Mesendoderm (in vitro differentiated cells): ENCODE results near the gene CTXN2.

Experiments used
- DNase-seq: peaks from one replicate; pipeline ENCODE4 v3.0.0; 2013
- H2AK5ac ChIP-seq: 2 replicates; pipeline ENCODE4 v1.6.1; 2013; ENCODE audit warnings: low read length, inconsistent platforms
- H2BK120ac ChIP-seq: 2 replicates; pipeline ENCODE4 v1.6.1; 2013; ENCODE audit warnings: low read depth, mild to moderate bottlenecking, low read length, moderate library complexity, mixed read lengths
- H2BK15ac ChIP-seq: replicated peaks from 2 replicates; pipeline ENCODE4 v1.6.1; 2013; ENCODE audit warnings: low read depth, mild to moderate bottlenecking, moderate library complexity
- H2BK5ac ChIP-seq: 2 replicates; pipeline ENCODE4 v1.6.1; 2013; ENCODE audit warnings: low read length, inconsistent platforms
- H3K18ac ChIP-seq: 2 replicates; pipeline ENCODE4 v1.6.1; 2013; ENCODE audit warnings: mild to moderate bottlenecking, low read length, mixed read lengths
- H3K23ac ChIP-seq: one replicate; pipeline ENCODE4 v1.6.1; 2013; ENCODE audit warnings: low read length
- H3K27ac ChIP-seq: 2 replicates; pipeline ENCODE4 v1.5.1; 2013; ENCODE audit warnings: low read depth, mild to moderate bottlenecking, inconsistent platforms, low read length, moderate library complexity
- H3K27me3 ChIP-seq: 2 replicates; pipeline ENCODE4 v1.6.1; 2013; ENCODE audit warnings: low read length, control low read depth, mild to moderate bottlenecking, inconsistent platforms; ENCODE audit not compliant: insufficient read depth, poor library complexity
- H3K36me3 ChIP-seq: 2 replicates; pipeline ENCODE4 v1.6.1; 2013; ENCODE audit warnings: low read length, inconsistent platforms; ENCODE audit not compliant: control insufficient read depth, insufficient read depth
- H3K4ac ChIP-seq: one replicate; pipeline ENCODE4 v1.6.1; 2013; ENCODE audit warnings: low read depth, mild to moderate bottlenecking, low read length, moderate library complexity
- H3K4me1 ChIP-seq: 2 replicates; pipeline ENCODE4 v1.6.1; 2013; ENCODE audit warnings: low read depth, low read length, inconsistent platforms; ENCODE audit not compliant: control insufficient read depth
- H3K4me2 ChIP-seq: 2 replicates; pipeline ENCODE4 v1.6.1; 2013; ENCODE audit warnings: low read length
- H3K4me3 ChIP-seq: 2 replicates; pipeline ENCODE4 v1.5.1; 2013; ENCODE audit warnings: mild to moderate bottlenecking, low read length
- H3K56ac ChIP-seq: one replicate; pipeline ENCODE4 v1.6.1; 2013; ENCODE audit warnings: low read length
- H3K79me1 ChIP-seq: 2 replicates; pipeline ENCODE4 v1.6.1; 2013; ENCODE audit warnings: low read length, inconsistent platforms
- H3K79me2 ChIP-seq: 2 replicates; pipeline ENCODE4 v1.6.1; 2013; ENCODE audit warnings: mild to moderate bottlenecking, low read length; ENCODE audit not compliant: control insufficient read depth, insufficient read depth
- H3K9ac ChIP-seq: 2 replicates; pipeline ENCODE4 v1.6.1; 2013; ENCODE audit warnings: low read length, inconsistent platforms
- H4K5ac ChIP-seq: one replicate; pipeline ENCODE4 v1.6.1; 2013; ENCODE audit warnings: low read length
- H4K8ac ChIP-seq: one replicate; pipeline ENCODE4 v1.6.1; 2013; ENCODE audit warnings: low read depth, mild to moderate bottlenecking, control low read depth, low read length, moderate library complexity
- WGBS: extraction: QIAGEN DNeasy Blood & Tissue Kit; methylation state at CpG from one replicate; pipeline ENCODE4 v1.1.7; 2013; ENCODE audit warnings: low lambda C conversion rate, missing lambda C conversion rate; ENCODE audit not compliant: insufficient coverage; ENCODE audit errors: extremely low coverage; 5-methylcytosine and 5-hydroxymethylcytosine counted together

CTXN2 gene

DNA sequence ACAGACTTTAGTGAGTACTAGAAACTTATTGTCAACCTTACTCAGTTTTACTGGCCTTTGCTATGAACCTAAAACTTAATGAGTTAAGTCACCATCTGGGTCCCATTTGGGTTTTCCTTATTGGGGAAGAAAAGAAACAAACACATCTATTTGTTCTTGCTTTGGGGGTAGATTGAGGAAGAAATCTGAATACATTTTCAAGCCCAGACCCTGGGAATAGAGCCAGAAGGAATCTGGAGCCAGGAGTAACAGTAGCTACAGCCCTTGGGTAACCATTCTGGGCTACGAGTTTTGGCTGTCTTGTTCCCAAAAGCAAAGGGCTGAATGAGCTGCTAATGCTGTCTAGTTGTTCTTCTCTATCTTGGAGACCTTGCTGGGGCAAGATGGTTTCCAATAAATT lies 31.2 kb downstream of the CTXN2 start:
- no peaks in the 10 kb centered on the region for H3K36me3 ChIP-seq
- peaks cover 3% of the 10 kb centered on the region for H3K4me1 ChIP-seq
- no peak overlapping the region for H3K23ac ChIP-seq
- no peak overlapping the region for H2BK15ac ChIP-seq
- no peak overlapping the region for H3K4me3 ChIP-seq
- no peak overlapping the region for H4K8ac ChIP-seq
- no CpG with 5 or more reads among the region's 1 CpG for WGBS
- H2AK5ac ChIP-seq = no peak overlapping the region
- no peak overlapping the region for H2BK120ac ChIP-seq
- no peak for DNase-seq
- H3K4ac ChIP-seq = no peak overlapping the region
- H3K4me2 ChIP-seq = no peak overlapping the region
- no peak overlapping the region for H3K18ac ChIP-seq
- H3K56ac ChIP-seq = no peak overlapping the region
- H3K27ac ChIP-seq = no peak overlapping the region
- H3K79me2 ChIP-seq = no peaks in the 10 kb centered on the region
- H3K79me1 ChIP-seq = no peaks in the 10 kb centered on the region
- no peak overlapping the region for H3K9ac ChIP-seq
- H3K27me3 ChIP-seq = no peaks in the 10 kb centered on the region
- no peak overlapping the region for H4K5ac ChIP-seq
- no peak overlapping the region for H2BK5ac ChIP-seq

DNA sequence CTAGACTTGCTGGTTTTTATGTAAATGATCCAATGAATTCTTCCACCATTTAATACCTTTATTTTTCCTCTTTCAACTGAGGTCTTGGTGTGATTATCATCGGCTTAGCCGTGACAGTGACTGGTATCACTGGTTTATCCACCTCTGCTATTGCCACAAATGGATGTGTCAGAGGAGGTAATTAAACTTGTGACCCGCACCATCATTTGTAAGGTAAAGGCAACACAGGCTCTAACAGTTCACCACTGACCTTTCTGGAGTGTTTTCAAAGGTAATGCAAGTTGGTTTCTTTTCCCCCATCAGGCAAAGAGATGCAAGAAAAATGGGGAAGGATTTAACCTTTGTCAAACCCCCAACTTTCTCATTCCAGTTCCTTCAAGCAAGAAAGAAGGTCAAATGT lies 34.3 kb downstream of the CTXN2 start:
- no peak overlapping the region for H3K27ac ChIP-seq
- no peak for DNase-seq
- no peak overlapping the region for H3K4me3 ChIP-seq
- no peaks in the 10 kb centered on the region for H3K36me3 ChIP-seq
- H2BK15ac ChIP-seq = no peak overlapping the region
- H3K4ac ChIP-seq = no peak overlapping the region
- no peaks in the 10 kb centered on the region for H3K79me2 ChIP-seq
- no peak overlapping the region for H3K4me2 ChIP-seq
- no peak overlapping the region for H3K56ac ChIP-seq
- H3K18ac ChIP-seq = no peak overlapping the region
- H3K79me1 ChIP-seq = no peaks in the 10 kb centered on the region
- peaks cover 3% of the 10 kb centered on the region for H3K4me1 ChIP-seq
- H3K23ac ChIP-seq = no peak overlapping the region
- H2BK5ac ChIP-seq = no peak overlapping the region
- H2BK120ac ChIP-seq = no peak overlapping the region
- no CpG with 5 or more reads among the region's 3 CpGs for WGBS
- no peak overlapping the region for H3K9ac ChIP-seq
- H3K27me3 ChIP-seq = no peaks in the 10 kb centered on the region
- H4K5ac ChIP-seq = no peak overlapping the region
- no peak overlapping the region for H4K8ac ChIP-seq
- no peak overlapping the region for H2AK5ac ChIP-seq

- Histone ChIP-seq H3K27me3 (no peaks in the 10 kb centered on the region), H2BK120ac (no peak overlapping the region), H3K4me3 (no peak overlapping the region), H3K56ac (no peak overlapping the region), H2AK5ac (no peak overlapping the region), H3K9ac (no peak overlapping the region), H3K79me2 (no peaks in the 10 kb centered on the region), H4K5ac (no peak overlapping the region), H3K36me3 (no peaks in the 10 kb centered on the region), H4K8ac (no peak overlapping the region), H3K4me2 (no peak overlapping the region), H2BK15ac (no peak overlapping the region), H3K4ac (no peak overlapping the region), H3K4me1 (peaks cover 3% of the 10 kb centered on the region), H2BK5ac (no peak overlapping the region), H3K79me1 (no peaks in the 10 kb centered on the region), H3K23ac (no peak overlapping the region), H3K27ac (no peak overlapping the region), H3K18ac (no peak overlapping the region)
- no CpG with 5 or more reads among the region's 5 CpGs for WGBS
- no peak for DNase-seq
Observed at GRCh38 chr15:48230498-48230897, 39.0 kb downstream of the CTXN2 start.

GRCh38 chr15:48233246-48233645 lies 41.8 kb downstream of the CTXN2 start:
- no peak overlapping the region for H4K8ac ChIP-seq
- no peak for DNase-seq
- H3K36me3 ChIP-seq = no peaks in the 10 kb centered on the region
- H3K18ac ChIP-seq = no peak overlapping the region
- H3K56ac ChIP-seq = no peak overlapping the region
- no peak overlapping the region for H2BK15ac ChIP-seq
- no peak overlapping the region for H3K4me2 ChIP-seq
- H3K4me1 ChIP-seq = peaks cover 3% of the 10 kb centered on the region
- H3K4me3 ChIP-seq = no peak overlapping the region
- no peak overlapping the region for H3K27ac ChIP-seq
- no peaks in the 10 kb centered on the region for H3K27me3 ChIP-seq
- H2AK5ac ChIP-seq = no peak overlapping the region
- H2BK5ac ChIP-seq = no peak overlapping the region
- no peaks in the 10 kb centered on the region for H3K79me1 ChIP-seq
- no peaks in the 10 kb centered on the region for H3K79me2 ChIP-seq
- no peak overlapping the region for H4K5ac ChIP-seq
- H3K4ac ChIP-seq = no peak overlapping the region
- no peak overlapping the region for H3K9ac ChIP-seq
- no peak overlapping the region for H2BK120ac ChIP-seq
- no peak overlapping the region for H3K23ac ChIP-seq

DNA sequence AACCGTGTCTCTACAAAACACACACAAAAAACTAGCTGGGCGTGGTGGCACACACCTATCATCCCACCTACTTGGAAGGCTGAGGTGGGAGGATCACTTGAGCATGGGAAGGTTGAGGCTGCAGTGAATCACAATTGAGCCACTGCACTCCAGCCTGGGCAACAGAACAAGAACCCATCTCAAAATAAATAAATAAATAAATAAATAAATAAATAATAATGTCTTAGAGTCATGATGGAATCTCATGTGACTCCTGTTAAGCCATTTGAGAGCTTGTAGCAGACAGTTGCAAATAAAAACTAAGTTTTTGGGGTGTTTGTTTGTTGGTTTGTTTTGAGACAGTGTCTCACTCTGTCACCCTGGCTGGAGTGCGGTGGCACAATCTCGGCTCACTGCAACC lies 47.9 kb downstream of the CTXN2 start:
- no peak overlapping the region for H2BK120ac ChIP-seq
- no peak overlapping the region for H3K18ac ChIP-seq
- H3K56ac ChIP-seq = no peak overlapping the region
- no peaks in the 10 kb centered on the region for H3K79me1 ChIP-seq
- no peak overlapping the region for H3K4ac ChIP-seq
- no peak for DNase-seq
- H3K27ac ChIP-seq = no peak overlapping the region
- no peaks in the 10 kb centered on the region for H3K79me2 ChIP-seq
- no peaks in the 10 kb centered on the region for H3K4me1 ChIP-seq
- no peak overlapping the region for H3K23ac ChIP-seq
- H4K5ac ChIP-seq = no peak overlapping the region
- H3K4me3 ChIP-seq = no peak overlapping the region
- no peak overlapping the region for H2AK5ac ChIP-seq
- no peak overlapping the region for H2BK5ac ChIP-seq
- H3K4me2 ChIP-seq = no peak overlapping the region
- WGBS = no CpG with 5 or more reads among the region's 4 CpGs
- H4K8ac ChIP-seq = no peak overlapping the region
- no peak overlapping the region for H3K9ac ChIP-seq
- no peaks in the 10 kb centered on the region for H3K36me3 ChIP-seq
- no peak overlapping the region for H2BK15ac ChIP-seq
- no peaks in the 10 kb centered on the region for H3K27me3 ChIP-seq

GRCh38 chr15:48242015-48242414 lies 50.5 kb downstream of the CTXN2 start:
- H3K79me1 ChIP-seq = no peaks in the 10 kb centered on the region
- no peaks in the 10 kb centered on the region for H3K79me2 ChIP-seq
- no peak overlapping the region for H3K9ac ChIP-seq
- H3K23ac ChIP-seq = no peak overlapping the region
- H3K36me3 ChIP-seq = no peaks in the 10 kb centered on the region
- H3K4me3 ChIP-seq = no peak overlapping the region
- H3K4me1 ChIP-seq = no peaks in the 10 kb centered on the region
- no peak overlapping the region for H2BK15ac ChIP-seq
- no peak overlapping the region for H3K27ac ChIP-seq
- no peak overlapping the region for H3K4me2 ChIP-seq
- no peak overlapping the region for H2BK5ac ChIP-seq
- DNase-seq = no peak
- no peak overlapping the region for H4K8ac ChIP-seq
- no peak overlapping the region for H4K5ac ChIP-seq
- H3K27me3 ChIP-seq = no peaks in the 10 kb centered on the region
- no peak overlapping the region for H2BK120ac ChIP-seq
- H3K56ac ChIP-seq = no peak overlapping the region
- H2AK5ac ChIP-seq = no peak overlapping the region
- no peak overlapping the region for H3K18ac ChIP-seq
- H3K4ac ChIP-seq = no peak overlapping the region
